A673 (cell line): Measurements from ENCODE around the gene LARP4B. TPM values are rescaled to one million over a fixed set of nuclear protein-coding genes. Genes with fewer than 3 reads are reported as not detected.

Source experiments
- BruUV-seq: library from RNA; stranded (reverse); fragments of 400-500 nt; replicated peaks from 2 replicates; lab custom pipeline; 2021; lab: Mats Ljungman, UMichigan
- CTCF ChIA-PET: fragments of 300-600 bp; sonication (Branson Sonifier 250); formaldehyde crosslinking; loops from one replicate; lab custom pipeline; 2022; ENCODE audit warnings: antibody characterized with exemption; lab: Charles Lee
- POLR2A ChIA-PET: fragments of 300-600 bp; sonication (Branson Sonifier 250); formaldehyde crosslinking; loops from one replicate; lab custom pipeline; 2022; ENCODE audit warnings: antibody characterized with exemption; ENCODE audit not compliant: low non-redundant PET; lab: Charles Lee
- DNase-seq: peaks from one replicate; pipeline ENCODE4 v3.0.0-alpha.2; 2015; ENCODE audit warnings: low spot score
- H3K27ac ChIP-seq: fragments of 200-600 bp; sonication (generic); 2 replicates; pipeline ENCODE4 v1.5.1; 2016; ENCODE audit warnings: mixed run types, low read depth, mild to moderate bottlenecking, mixed read lengths, antibody characterized with exemption, low read length; ENCODE audit not compliant: poor library complexity, severe bottlenecking
- H3K27me3 ChIP-seq: fragments of 200-600 bp; sonication (generic); replicated peaks from 2 replicates; pipeline ENCODE4 v1.6.1; 2017; ENCODE audit warnings: mixed run types, low read depth, mild to moderate bottlenecking, mixed read lengths, antibody characterized with exemption, low read length; ENCODE audit not compliant: insufficient read depth, poor library complexity
- H3K36me3 ChIP-seq: fragments of 200-600 bp; sonication (generic); 2 replicates; pipeline ENCODE4 v1.6.1; 2016; ENCODE audit warnings: mixed run types, mild to moderate bottlenecking, mixed read lengths, antibody characterized with exemption, low read length; ENCODE audit not compliant: insufficient read depth, poor library complexity, severe bottlenecking
- H3K4me1 ChIP-seq: fragments of 200-600 bp; sonication (generic); 2 replicates; pipeline ENCODE4 v1.6.1; 2017; ENCODE audit warnings: mixed run types, mild to moderate bottlenecking, mixed read lengths, antibody characterized with exemption, low read length; ENCODE audit not compliant: insufficient read depth, poor library complexity, severe bottlenecking
- H3K4me3 ChIP-seq: fragments of 200-600 bp; sonication (generic); 2 replicates; pipeline ENCODE4 v1.5.1; 2016; ENCODE audit warnings: low read depth, mixed run types, mild to moderate bottlenecking, mixed read lengths, low read length; ENCODE audit not compliant: poor library complexity, severe bottlenecking
- H3K9me3 ChIP-seq: fragments of 200-600 bp; sonication (generic); 2 replicates; pipeline ENCODE4 v1.6.1; 2016; ENCODE audit warnings: mixed run types, low read depth, mild to moderate bottlenecking, mixed read lengths, antibody characterized with exemption, low read length; ENCODE audit not compliant: poor library complexity, severe bottlenecking
- EZH2 ChIP-seq: fragments of 200-600 bp; sonication (generic); IDR thresholded peaks from 2 replicates; pipeline ENCODE4 v1.6.1; 2017; ENCODE audit warnings: borderline replicate concordance, low read depth, mild to moderate bottlenecking, mixed read lengths, antibody characterized with exemption, low read length; ENCODE audit not compliant: poor library complexity, severe bottlenecking
- intact Hi-C: fragments of 100-400 bp; cut with micrococcal nuclease; formaldehyde crosslinking; loops from one replicate; pipeline ENCODE4 v1.10.0; 2022; ENCODE audit not compliant: unreplicated experiment
- total RNA-seq: library from RNA; stranded (reverse); gene quantifications from 2 replicates; pipeline ENCODE4 v1.2.3, GENCODE V29; 2021
- TF ChIP-seq, protein P1 (sequence below): fragments of 300-800, 200-600 bp; sonication (generic); conservative IDR thresholded peaks from 2 replicates; pipeline ENCODE4 v1.5.1; 2017; ENCODE audit warnings: low read depth, mild to moderate bottlenecking, antibody characterized with exemption, low read length, moderate library complexity, mixed read lengths

The LARP4B gene
- total RNA-seq, 1 experiment from 2014 or later = 101 TPM

DNA sequence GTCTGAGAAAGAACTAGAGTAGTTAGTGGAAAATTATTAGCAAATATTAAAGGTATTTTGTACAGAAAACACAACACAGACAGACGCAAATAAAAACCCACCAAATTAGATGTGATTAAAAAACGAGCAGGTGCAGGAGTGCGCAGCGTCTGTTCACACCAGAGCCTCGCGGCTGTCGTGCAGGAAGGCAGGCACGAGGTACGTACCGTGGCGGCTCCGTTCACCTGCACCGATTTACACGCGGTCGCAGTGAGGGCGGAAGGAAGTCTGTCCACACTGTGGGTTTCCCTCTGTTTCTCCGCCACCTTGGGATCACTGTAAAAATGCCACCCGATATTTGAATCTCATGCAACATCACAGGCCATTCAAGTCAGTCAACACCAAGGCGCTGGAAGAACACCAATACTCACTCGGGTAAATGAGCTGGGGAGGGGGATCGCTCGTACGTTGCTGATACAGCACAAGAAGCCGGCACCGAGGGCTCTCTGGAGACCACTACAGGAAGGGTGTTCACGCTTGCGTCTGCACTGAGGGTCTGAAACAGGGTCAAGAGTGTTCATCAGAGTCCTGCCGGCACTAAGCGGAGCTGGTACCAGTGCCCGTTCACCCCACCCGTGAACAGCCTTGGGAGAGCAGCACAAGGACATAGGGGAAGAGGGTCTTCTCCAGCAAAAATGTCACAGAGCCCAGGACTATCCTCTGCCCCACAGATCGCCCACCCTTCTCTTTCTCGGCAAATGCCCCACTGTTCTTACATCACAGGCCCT is 116.8 kb downstream of the LARP4B start:
- intact Hi-C loops = loop anchor here (10.0 kb wide), 1 partner anchor 300 kb away; no protein-coding TSS in a partner anchor
- DNase-seq = no peak
- BruUV-seq = no TSS peak
- Histone ChIP-seq H3K9me3 (no peaks in the 10 kb centered on the region), H3K27ac (no peak overlapping the region), H3K27me3 (no peaks in the 10 kb centered on the region), H3K4me1 (no peaks in the 10 kb centered on the region), H3K36me3 (peaks cover 78% of the 10 kb centered on the region), H3K4me3 (no peak overlapping the region)
- POLR2A ChIA-PET = no interaction called here
- TF ChIP-seq, protein P1, sequence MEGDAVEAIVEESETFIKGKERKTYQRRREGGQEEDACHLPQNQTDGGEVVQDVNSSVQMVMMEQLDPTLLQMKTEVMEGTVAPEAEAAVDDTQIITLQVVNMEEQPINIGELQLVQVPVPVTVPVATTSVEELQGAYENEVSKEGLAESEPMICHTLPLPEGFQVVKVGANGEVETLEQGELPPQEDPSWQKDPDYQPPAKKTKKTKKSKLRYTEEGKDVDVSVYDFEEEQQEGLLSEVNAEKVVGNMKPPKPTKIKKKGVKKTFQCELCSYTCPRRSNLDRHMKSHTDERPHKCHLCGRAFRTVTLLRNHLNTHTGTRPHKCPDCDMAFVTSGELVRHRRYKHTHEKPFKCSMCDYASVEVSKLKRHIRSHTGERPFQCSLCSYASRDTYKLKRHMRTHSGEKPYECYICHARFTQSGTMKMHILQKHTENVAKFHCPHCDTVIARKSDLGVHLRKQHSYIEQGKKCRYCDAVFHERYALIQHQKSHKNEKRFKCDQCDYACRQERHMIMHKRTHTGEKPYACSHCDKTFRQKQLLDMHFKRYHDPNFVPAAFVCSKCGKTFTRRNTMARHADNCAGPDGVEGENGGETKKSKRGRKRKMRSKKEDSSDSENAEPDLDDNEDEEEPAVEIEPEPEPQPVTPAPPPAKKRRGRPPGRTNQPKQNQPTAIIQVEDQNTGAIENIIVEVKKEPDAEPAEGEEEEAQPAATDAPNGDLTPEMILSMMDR = no peak
- no peak for TF ChIP-seq EZH2
- CTCF ChIA-PET = no interaction called here

DNA sequence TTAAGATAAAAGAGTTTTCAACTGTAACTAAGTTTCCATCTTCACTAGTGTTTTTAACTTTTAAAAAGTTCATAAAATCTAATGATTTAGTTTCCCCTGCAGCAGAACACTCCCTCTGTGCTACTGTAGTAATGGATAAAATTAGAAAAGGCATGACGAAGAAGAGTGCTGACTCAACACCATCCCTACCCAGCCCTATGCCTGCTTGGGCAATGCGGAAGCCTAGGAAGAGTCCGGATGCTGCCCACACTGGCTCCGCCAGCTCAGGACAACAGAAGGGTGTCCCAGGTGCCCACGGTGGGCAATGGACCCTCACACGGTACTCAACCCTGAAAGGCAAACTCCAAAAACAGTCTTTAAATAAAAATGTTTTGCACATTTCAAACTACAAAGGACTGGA is 118.2 kb downstream of the LARP4B start:
- no peaks in the 10 kb centered on the region for H3K9me3 ChIP-seq
- no TSS peak for BruUV-seq
- H3K27me3 ChIP-seq = no peaks in the 10 kb centered on the region
- no peak for TF ChIP-seq EZH2
- TF ChIP-seq, protein P1 = no peak
- intact Hi-C loops = loop anchor here (10.0 kb wide), 1 partner anchor 298 kb away; no protein-coding TSS in a partner anchor
- ChIA-PET CTCF (interaction anchor here (0.6 kb wide), 1 partner anchor 42 kb away, joined by 4 read pairs; no protein-coding TSS in a partner anchor), POLR2A (no interaction called here)
- no peaks in the 10 kb centered on the region for H3K4me1 ChIP-seq
- no peak overlapping the region for H3K27ac ChIP-seq
- no peak for DNase-seq
- no peak overlapping the region for H3K4me3 ChIP-seq
- H3K36me3 ChIP-seq = peaks cover 79% of the 10 kb centered on the region

DNA sequence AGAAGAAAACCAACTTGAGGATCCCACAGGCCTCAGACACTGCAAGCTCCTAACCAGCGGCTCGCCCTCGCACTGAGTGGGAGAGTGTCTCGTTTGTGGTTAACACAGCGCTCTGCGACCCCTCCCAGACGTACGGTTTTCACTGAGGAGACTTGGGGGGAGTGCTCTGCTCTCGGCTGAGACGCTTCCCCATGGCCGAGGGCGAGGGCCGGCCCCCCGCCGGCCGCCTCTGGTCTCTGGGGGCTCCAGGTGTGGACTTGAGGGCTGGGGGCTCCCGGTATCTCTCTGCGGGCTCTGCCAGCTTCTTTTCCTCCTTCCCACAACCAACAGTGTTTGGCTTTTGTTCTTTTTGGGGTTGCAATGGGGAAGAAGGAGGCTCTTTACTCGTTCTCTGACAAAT is 118.7 kb downstream of the LARP4B start:
- POLR2A ChIA-PET = no interaction called here
- no peak for DNase-seq
- Histone ChIP-seq H3K4me1 (no peaks in the 10 kb centered on the region), H3K9me3 (no peaks in the 10 kb centered on the region), H3K4me3 (no peak overlapping the region), H3K36me3 (peaks cover 79% of the 10 kb centered on the region), H3K27ac (no peak overlapping the region), H3K27me3 (no peaks in the 10 kb centered on the region)
- CTCF ChIA-PET = no interaction called here
- BruUV-seq = no TSS peak
- TF ChIP-seq, protein P1 = no peak
- TF ChIP-seq EZH2 = no peak
- intact Hi-C loops = loop anchor here (10.0 kb wide), 1 partner anchor 298 kb away; no protein-coding TSS in a partner anchor
